ENCODE results near the gene WNK2.

Gene WNK2

DNA sequence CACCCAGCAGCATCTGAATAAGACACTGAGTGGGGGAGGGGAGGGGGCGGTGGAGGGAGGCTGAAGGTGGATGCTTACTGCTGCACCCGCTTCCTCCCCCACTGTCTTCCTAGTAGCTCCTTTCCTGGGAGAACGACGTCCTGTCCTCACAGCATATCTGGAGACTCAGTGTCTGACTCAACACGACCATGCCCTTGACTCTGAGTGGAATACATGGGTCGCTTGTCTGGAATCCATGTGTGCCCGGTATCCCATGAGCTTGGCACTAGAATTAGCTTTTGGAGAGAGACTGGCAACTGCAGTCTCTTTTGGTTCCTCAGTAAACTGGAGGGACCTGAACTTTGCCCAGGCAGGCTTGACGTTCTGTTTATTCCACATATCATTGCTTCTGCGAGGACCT, 142.1 kb downstream of the WNK2 start:
- H3K9me3 ChIP-seq (ENCODE audit: insufficient read depth, low read length): no peaks in the 10 kb centered on the region
- no peaks in the 10 kb centered on the region for H3K36me3 ChIP-seq (replicated peaks; ENCODE audit: low read depth, low read length)
- H3K27me3 ChIP-seq (ENCODE audit: low read depth, low read length): peaks cover 8% of the 10 kb centered on the region; the same call in 1 of the 2 replicates
- no peaks in the 10 kb centered on the region for H4K20me1 ChIP-seq (ENCODE audit: insufficient read depth, low read length)
- no peak overlapping the region for H3K9ac ChIP-seq (ENCODE audit: low read length)
- H3K79me2 ChIP-seq (ENCODE audit: low read length): no peaks in the 10 kb centered on the region
- H3K27ac ChIP-seq (ENCODE audit: low read length): no peak overlapping the region
- H3K4me2 ChIP-seq (ENCODE audit: low read length): no peak overlapping the region
- no peaks in the 10 kb centered on the region for H3K4me1 ChIP-seq (ENCODE audit: low read length)
- H2AFZ ChIP-seq (ENCODE audit: low read depth, low read length): no peak overlapping the region
- TF ChIP-seq, protein P1, sequence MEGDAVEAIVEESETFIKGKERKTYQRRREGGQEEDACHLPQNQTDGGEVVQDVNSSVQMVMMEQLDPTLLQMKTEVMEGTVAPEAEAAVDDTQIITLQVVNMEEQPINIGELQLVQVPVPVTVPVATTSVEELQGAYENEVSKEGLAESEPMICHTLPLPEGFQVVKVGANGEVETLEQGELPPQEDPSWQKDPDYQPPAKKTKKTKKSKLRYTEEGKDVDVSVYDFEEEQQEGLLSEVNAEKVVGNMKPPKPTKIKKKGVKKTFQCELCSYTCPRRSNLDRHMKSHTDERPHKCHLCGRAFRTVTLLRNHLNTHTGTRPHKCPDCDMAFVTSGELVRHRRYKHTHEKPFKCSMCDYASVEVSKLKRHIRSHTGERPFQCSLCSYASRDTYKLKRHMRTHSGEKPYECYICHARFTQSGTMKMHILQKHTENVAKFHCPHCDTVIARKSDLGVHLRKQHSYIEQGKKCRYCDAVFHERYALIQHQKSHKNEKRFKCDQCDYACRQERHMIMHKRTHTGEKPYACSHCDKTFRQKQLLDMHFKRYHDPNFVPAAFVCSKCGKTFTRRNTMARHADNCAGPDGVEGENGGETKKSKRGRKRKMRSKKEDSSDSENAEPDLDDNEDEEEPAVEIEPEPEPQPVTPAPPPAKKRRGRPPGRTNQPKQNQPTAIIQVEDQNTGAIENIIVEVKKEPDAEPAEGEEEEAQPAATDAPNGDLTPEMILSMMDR (IDR thresholded peaks at IDR 0.05; ENCODE audit: low read depth, low read length): no peak
- TF ChIP-seq EZH2phosphoT487 (IDR thresholded peaks at IDR 0.05; ENCODE audit: low read depth): no peak
- H3K4me3 ChIP-seq (ENCODE audit: low read length): no peak overlapping the region

DNA sequence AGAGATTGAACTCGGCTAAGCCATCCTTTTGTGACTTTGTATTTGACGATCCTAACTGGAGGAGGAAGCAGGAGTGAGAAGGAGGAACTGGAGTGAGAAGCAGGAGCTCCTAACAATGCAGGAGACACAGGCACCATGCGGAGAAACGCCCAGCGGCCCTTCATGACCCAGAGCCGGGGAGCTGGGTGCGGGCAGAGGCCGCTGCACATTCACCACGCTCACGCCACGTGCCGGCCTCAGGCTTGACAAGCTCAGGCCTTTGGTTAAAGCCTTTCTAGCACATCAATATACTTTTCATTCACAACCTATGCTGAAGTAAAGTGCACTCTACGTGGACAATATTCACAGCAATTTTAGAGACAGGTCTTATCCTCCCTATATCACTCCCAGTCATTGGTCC, 142.7 kb downstream of the WNK2 start:
- Histone ChIP-seq H3K4me2 (ENCODE audit: low read length) (no peak overlapping the region), H3K36me3 (replicated peaks; ENCODE audit: low read depth, low read length) (no peaks in the 10 kb centered on the region), H4K20me1 (ENCODE audit: insufficient read depth, low read length) (no peaks in the 10 kb centered on the region), H3K79me2 (ENCODE audit: low read length) (no peaks in the 10 kb centered on the region), H3K9ac (ENCODE audit: low read length) (no peak overlapping the region), H2AFZ (ENCODE audit: low read depth, low read length) (no peak overlapping the region), H3K4me1 (ENCODE audit: low read length) (no peaks in the 10 kb centered on the region), H3K27ac (ENCODE audit: low read length) (no peak overlapping the region), H3K27me3 (ENCODE audit: low read depth, low read length) (peaks cover 8% of the 10 kb centered on the region; the same call in 1 of the 2 replicates), H3K9me3 (ENCODE audit: insufficient read depth, low read length) (no peaks in the 10 kb centered on the region), H3K4me3 (ENCODE audit: low read length) (no peak overlapping the region)
- TF ChIP-seq, protein P1 (IDR thresholded peaks at IDR 0.05; ENCODE audit: low read depth, low read length): no peak
- no peak for TF ChIP-seq EZH2phosphoT487 (IDR thresholded peaks at IDR 0.05; ENCODE audit: low read depth)

DNA sequence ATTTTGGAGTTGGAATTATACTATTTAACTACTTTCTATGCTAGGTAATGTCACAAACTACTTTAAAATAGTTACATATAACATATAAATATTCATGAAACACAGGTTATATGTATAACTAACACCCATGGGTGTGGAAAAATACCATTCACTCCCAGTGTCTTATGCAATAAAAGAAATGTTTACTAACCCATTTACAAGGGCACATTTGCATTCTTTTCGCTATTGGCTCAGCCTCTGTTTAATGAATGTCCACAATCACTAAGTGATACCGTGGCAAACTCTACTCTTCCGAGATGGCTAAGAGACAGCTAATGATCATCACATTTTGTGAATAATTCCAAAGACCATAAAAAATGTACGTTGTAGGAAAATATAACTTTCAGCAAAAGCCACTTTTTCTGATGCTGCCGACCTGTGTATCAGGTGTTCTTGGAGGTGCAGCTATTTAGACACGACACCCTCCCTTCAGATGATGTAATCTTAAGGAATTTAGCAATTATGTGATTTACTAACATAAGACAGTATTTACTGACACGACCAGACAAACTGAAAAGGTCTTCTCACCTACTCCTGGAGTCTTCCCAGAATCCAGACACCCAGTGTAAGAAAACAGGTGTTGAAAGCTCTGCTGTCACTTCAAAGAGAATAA, 145.8 kb downstream of the WNK2 start:
- H3K4me3 ChIP-seq (ENCODE audit: low read length): no peak overlapping the region
- peaks cover 8% of the 10 kb centered on the region; the same call in 1 of the 2 replicates for H3K27me3 ChIP-seq (ENCODE audit: low read depth, low read length)
- H3K79me2 ChIP-seq (ENCODE audit: low read length): no peaks in the 10 kb centered on the region
- H4K20me1 ChIP-seq (ENCODE audit: insufficient read depth, low read length): no peaks in the 10 kb centered on the region
- H3K4me2 ChIP-seq (ENCODE audit: low read length): no peak overlapping the region
- H3K9me3 ChIP-seq (ENCODE audit: insufficient read depth, low read length): no peaks in the 10 kb centered on the region
- no peaks in the 10 kb centered on the region for H3K36me3 ChIP-seq (replicated peaks; ENCODE audit: low read depth, low read length)
- H3K9ac ChIP-seq (ENCODE audit: low read length): no peak overlapping the region
- TF ChIP-seq, protein P1 (IDR thresholded peaks at IDR 0.05; ENCODE audit: low read depth, low read length): no peak
- TF ChIP-seq EZH2phosphoT487 (IDR thresholded peaks at IDR 0.05; ENCODE audit: low read depth): no peak
- H2AFZ ChIP-seq (ENCODE audit: low read depth, low read length): no peak overlapping the region
- no peaks in the 10 kb centered on the region for H3K4me1 ChIP-seq (ENCODE audit: low read length)
- no peak overlapping the region for H3K27ac ChIP-seq (ENCODE audit: low read length)

DNA sequence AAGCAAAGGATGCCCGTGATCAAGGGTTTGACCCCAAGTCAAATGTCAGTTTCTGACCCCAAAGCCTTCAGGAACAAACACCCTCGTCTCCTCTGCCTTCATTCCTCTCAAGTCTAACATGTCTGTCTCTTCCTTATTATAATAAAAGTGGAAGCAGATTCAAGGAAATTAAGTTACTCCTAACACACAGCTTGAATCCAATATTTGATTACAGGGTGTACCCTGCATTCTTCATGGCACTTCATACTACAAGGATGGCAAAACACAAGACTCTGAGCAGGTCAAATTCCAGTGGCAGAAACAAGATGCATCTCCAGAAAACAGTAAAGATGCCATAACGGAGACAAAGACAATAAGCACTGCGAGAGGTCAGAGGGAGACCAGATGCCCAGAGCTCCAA, 148.4 kb downstream of the WNK2 start:
- Histone ChIP-seq H3K36me3 (replicated peaks; ENCODE audit: low read depth, low read length) (no peaks in the 10 kb centered on the region), H3K4me3 (ENCODE audit: low read length) (no peak overlapping the region), H3K27ac (ENCODE audit: low read length) (no peak overlapping the region), H3K4me1 (ENCODE audit: low read length) (no peaks in the 10 kb centered on the region), H4K20me1 (ENCODE audit: insufficient read depth, low read length) (no peaks in the 10 kb centered on the region), H3K79me2 (ENCODE audit: low read length) (no peaks in the 10 kb centered on the region), H3K27me3 (ENCODE audit: low read depth, low read length) (peaks cover 2% of the 10 kb centered on the region; the same call in 1 of the 2 replicates), H3K9me3 (ENCODE audit: insufficient read depth, low read length) (no peaks in the 10 kb centered on the region), H2AFZ (ENCODE audit: low read depth, low read length) (no peak overlapping the region), H3K4me2 (ENCODE audit: low read length) (no peak overlapping the region), H3K9ac (ENCODE audit: low read length) (no peak overlapping the region)
- TF ChIP-seq EZH2phosphoT487 (IDR thresholded peaks at IDR 0.05; ENCODE audit: low read depth): no peak
- TF ChIP-seq, protein P1 (IDR thresholded peaks at IDR 0.05; ENCODE audit: low read depth, low read length): no peak

Data from OCI-LY3 (cell line).